Liver (tissue), 9 donors: ENCODE measurements around the gene SEMA4D. TPM values are rescaled to one million over a fixed set of nuclear protein-coding genes. Genes with fewer than 3 reads are reported as not detected.

Experiments used
- DNase-seq: peaks from one replicate; pipeline ENCODE4 v3.0.0-alpha.2; 2017; ENCODE audit warnings: low spot score
- H3K27ac ChIP-seq, 2 donors: one replicate each; pipeline ENCODE4 v1.7.0; 2013; ENCODE audit warnings: inconsistent platforms in 2 of 2, low read length in 2 of 2, control low read depth in 1 of 2, low read depth in 1 of 2, mild to moderate bottlenecking in 1 of 2
- H3K27me3 ChIP-seq, 4 donors: one replicate each; pipeline versions ENCODE4 v1.6.1 to v1.7.0; 2013; ENCODE audit warnings: low read length in 3 of 4, inconsistent platforms in 1 of 4, mild to moderate bottlenecking in 1 of 4, moderate library complexity in 1 of 4; ENCODE audit not compliant: control insufficient read depth in 4 of 4, insufficient read depth in 4 of 4
- H3K36me3 ChIP-seq, 4 donors: one replicate each; pipeline versions ENCODE4 v1.6.1 to v1.7.0; 2013; ENCODE audit warnings: low read length in 3 of 4, mild to moderate bottlenecking in 3 of 4, low read depth in 1 of 4, moderate library complexity in 1 of 4; ENCODE audit not compliant: control insufficient read depth in 4 of 4, insufficient read depth in 3 of 4
- H3K4me1 ChIP-seq, 4 donors: one replicate each; pipeline versions ENCODE4 v1.6.1 to v1.7.0; 2013; ENCODE audit warnings: low read length in 3 of 4, mild to moderate bottlenecking in 3 of 4, moderate library complexity in 1 of 4; ENCODE audit not compliant: control insufficient read depth in 4 of 4, insufficient read depth in 4 of 4
- H3K4me3 ChIP-seq, 3 donors: one replicate each; pipeline versions ENCODE4 v1.6.1 to v1.7.0; 2013; ENCODE audit warnings: low read length in 3 of 3, control low read depth in 1 of 3, low read depth in 1 of 3, mild to moderate bottlenecking in 1 of 3
- H3K9ac ChIP-seq, 2 donors: one replicate each; pipeline ENCODE4 v1.7.0; 2013; ENCODE audit warnings: low read length in 2 of 2, mild to moderate bottlenecking in 2 of 2, moderate library complexity in 2 of 2, control low read depth in 1 of 2, low read depth in 1 of 2
- H3K9me3 ChIP-seq, 4 donors: one replicate each; pipeline versions ENCODE4 v1.6.1 to v1.7.0; 2013; ENCODE audit warnings: low read length in 3 of 4; ENCODE audit not compliant: control insufficient read depth in 4 of 4
- ATF3 ChIP-seq: IDR thresholded peaks from 2 replicates; pipeline ENCODE4 v1.6.1; 2016; ENCODE audit warnings: antibody characterized with exemption
- EGR1 ChIP-seq, 2 donors: IDR thresholded peaks; 2 replicates each; pipeline ENCODE4 v1.6.1; 2016 to 2018; ENCODE audit warnings: antibody characterized with exemption in 2 of 2, low read depth in 2 of 2
- FOXA1 ChIP-seq: IDR thresholded peaks from 2 replicates; pipeline ENCODE4 v1.6.1; 2016; ENCODE audit warnings: antibody characterized with exemption
- FOXA2 ChIP-seq: IDR thresholded peaks from 2 replicates; pipeline ENCODE4 v1.6.1; 2016; ENCODE audit warnings: antibody characterized with exemption
- GABPA ChIP-seq, 2 donors: IDR thresholded peaks in 1 of 2; conservative IDR thresholded peaks in 1 of 2; 2 replicates each; pipeline ENCODE4 v1.6.1; 2016; ENCODE audit warnings: antibody characterized with exemption in 2 of 2, mild to moderate bottlenecking in 1 of 2, moderate library complexity in 1 of 2
- HNF4A ChIP-seq, 2 donors: conservative IDR thresholded peaks; 2 replicates each; pipeline ENCODE4 v1.6.1; 2016; ENCODE audit warnings: antibody characterized with exemption in 2 of 2, mild to moderate bottlenecking in 2 of 2
- HNF4G ChIP-seq: IDR thresholded peaks from 2 replicates; pipeline ENCODE4 v1.6.1; 2016; ENCODE audit warnings: antibody characterized with exemption
- JUND ChIP-seq, 2 donors: IDR thresholded peaks; 2 replicates each; pipeline ENCODE4 v1.6.1; 2016; ENCODE audit warnings: antibody characterized with exemption in 2 of 2
- NR2F2 ChIP-seq: IDR thresholded peaks from 2 replicates; pipeline ENCODE4 v1.6.1; 2016; ENCODE audit warnings: antibody characterized with exemption
- RAD21 ChIP-seq, 2 donors: IDR thresholded peaks; 2 replicates each; pipeline ENCODE4 v1.6.1; 2016; ENCODE audit warnings: antibody characterized with exemption in 2 of 2, mild to moderate bottlenecking in 2 of 2
- RXRA ChIP-seq, 2 donors: IDR thresholded peaks; 2 replicates each; pipeline ENCODE4 v1.6.1; 2017 to 2018; ENCODE audit warnings: antibody characterized with exemption in 2 of 2, mild to moderate bottlenecking in 1 of 2
- SP1 ChIP-seq: IDR thresholded peaks from 2 replicates; pipeline ENCODE4 v1.6.1; 2018; ENCODE audit warnings: antibody characterized with exemption, mild to moderate bottlenecking
- TAF1 ChIP-seq: conservative IDR thresholded peaks from 2 replicates; pipeline ENCODE4 v1.6.1; 2016; ENCODE audit warnings: antibody characterized with exemption, mild to moderate bottlenecking
- WGBS: extraction: QIAGEN DNeasy Blood & Tissue Kit; methylation state at CpG from one replicate; pipeline ENCODE4 v1.1.7; 2013; 5-methylcytosine and 5-hydroxymethylcytosine counted together
- polyA plus RNA-seq, 2 donors: library from polyadenylated mRNA; stranded (reverse) in 1 of 2; unstranded in 1 of 2; fragments of 200-250 nt in 1 of 2; fragments of >200 nt in 1 of 2; fragmentation: Nextera tagmentation in 1 of 2; extraction: Ambion mirVana in 1 of 2; gene quantifications; one replicate each; pipeline versions ENCODE4 v1.2.1 to v1.2.3, GENCODE V29; 2013 to 2015
- total RNA-seq, 2 donors: library from RNA; depleted of rRNA; stranded (reverse); fragments of >200 nt; gene quantifications; one replicate each; pipeline ENCODE4 v1.2.3, GENCODE V29; 2014
- TF ChIP-seq, protein P1 (sequence below): fragments of 150-350 bp; IDR thresholded peaks from 2 replicates; pipeline ENCODE4 v1.5.1; 2017; ENCODE audit warnings: improper control_type of control experiment, low read depth, low read length; ENCODE audit not compliant: missing input control
- TF ChIP-seq, protein P2 (sequence below): IDR thresholded peaks from 2 replicates; pipeline ENCODE4 v1.6.1; 2016; ENCODE audit warnings: antibody characterized with exemption
- TF ChIP-seq, protein P3 (sequence below): IDR thresholded peaks from 2 replicates; pipeline ENCODE4 v1.6.1; 2016; ENCODE audit warnings: antibody characterized with exemption
- TF ChIP-seq, protein P4 (sequence below): IDR thresholded peaks from 2 replicates; pipeline ENCODE4 v1.6.1; 2016; ENCODE audit warnings: antibody characterized with exemption, mild to moderate bottlenecking
- donor health status: healthy.
- donor health status: healthy.
- donor health status: healthy.
- donor health status: healthy.
- donor health status: healthy.

The SEMA4D gene
- total and polyA plus RNA-seq, 4 donors = 1.4 to 12.0 (median 4.1) TPM

DNA sequence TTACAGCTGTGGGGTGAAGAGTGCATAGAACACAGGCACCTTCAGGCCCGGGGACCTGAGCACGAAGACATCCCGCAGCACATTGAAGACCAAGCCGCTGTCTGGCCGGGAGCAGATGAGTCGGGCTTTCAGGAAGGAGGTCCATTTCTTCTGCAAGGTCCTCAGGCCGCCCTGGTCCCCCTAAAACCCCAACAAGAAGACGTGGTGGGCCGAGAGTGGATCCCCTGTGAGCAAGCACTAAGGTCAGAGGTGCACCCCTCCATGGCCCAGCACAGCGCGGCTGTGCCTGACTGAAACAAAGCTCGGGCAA is 109.1 kb downstream of the SEMA4D start:
- Histone ChIP-seq H3K9ac (no peak overlapping the region), H3K4me3 (no peak overlapping the region), H3K27ac (peak overlapping the region; percentile 72 to 94), H3K27me3 (no peaks in the 10 kb centered on the region), H3K9me3 (no peaks in the 10 kb centered on the region), H3K36me3 (peaks cover 0 to 3% (median 2%) of the 10 kb centered on the region in 4 donors), H3K4me1 (peaks cover 19 to 51% (median 42%) of the 10 kb centered on the region in 4 donors)
- DNase-seq = no peak
- WGBS = 97% methylated on average over 12 of the region's 12 CpGs
- TF ChIP-seq SP1 = no peak
- TF ChIP-seq, protein P1, sequence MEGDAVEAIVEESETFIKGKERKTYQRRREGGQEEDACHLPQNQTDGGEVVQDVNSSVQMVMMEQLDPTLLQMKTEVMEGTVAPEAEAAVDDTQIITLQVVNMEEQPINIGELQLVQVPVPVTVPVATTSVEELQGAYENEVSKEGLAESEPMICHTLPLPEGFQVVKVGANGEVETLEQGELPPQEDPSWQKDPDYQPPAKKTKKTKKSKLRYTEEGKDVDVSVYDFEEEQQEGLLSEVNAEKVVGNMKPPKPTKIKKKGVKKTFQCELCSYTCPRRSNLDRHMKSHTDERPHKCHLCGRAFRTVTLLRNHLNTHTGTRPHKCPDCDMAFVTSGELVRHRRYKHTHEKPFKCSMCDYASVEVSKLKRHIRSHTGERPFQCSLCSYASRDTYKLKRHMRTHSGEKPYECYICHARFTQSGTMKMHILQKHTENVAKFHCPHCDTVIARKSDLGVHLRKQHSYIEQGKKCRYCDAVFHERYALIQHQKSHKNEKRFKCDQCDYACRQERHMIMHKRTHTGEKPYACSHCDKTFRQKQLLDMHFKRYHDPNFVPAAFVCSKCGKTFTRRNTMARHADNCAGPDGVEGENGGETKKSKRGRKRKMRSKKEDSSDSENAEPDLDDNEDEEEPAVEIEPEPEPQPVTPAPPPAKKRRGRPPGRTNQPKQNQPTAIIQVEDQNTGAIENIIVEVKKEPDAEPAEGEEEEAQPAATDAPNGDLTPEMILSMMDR = no peak
- no peak for TF ChIP-seq FOXA1
- TF ChIP-seq EGR1 (IDR thresholded peaks at IDR 0.05; ENCODE audit: low read depth in 2 of 2) = no peak
- TF ChIP-seq, protein P2, sequence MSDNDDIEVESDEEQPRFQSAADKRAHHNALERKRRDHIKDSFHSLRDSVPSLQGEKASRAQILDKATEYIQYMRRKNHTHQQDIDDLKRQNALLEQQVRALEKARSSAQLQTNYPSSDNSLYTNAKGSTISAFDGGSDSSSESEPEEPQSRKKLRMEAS = no peak
- TF ChIP-seq, protein P3, sequence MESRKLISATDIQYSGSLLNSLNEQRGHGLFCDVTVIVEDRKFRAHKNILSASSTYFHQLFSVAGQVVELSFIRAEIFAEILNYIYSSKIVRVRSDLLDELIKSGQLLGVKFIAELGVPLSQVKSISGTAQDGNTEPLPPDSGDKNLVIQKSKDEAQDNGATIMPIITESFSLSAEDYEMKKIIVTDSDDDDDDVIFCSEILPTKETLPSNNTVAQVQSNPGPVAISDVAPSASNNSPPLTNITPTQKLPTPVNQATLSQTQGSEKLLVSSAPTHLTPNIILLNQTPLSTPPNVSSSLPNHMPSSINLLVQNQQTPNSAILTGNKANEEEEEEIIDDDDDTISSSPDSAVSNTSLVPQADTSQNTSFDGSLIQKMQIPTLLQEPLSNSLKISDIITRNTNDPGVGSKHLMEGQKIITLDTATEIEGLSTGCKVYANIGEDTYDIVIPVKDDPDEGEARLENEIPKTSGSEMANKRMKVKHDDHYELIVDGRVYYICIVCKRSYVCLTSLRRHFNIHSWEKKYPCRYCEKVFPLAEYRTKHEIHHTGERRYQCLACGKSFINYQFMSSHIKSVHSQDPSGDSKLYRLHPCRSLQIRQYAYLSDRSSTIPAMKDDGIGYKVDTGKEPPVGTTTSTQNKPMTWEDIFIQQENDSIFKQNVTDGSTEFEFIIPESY = no peak
- no peak for TF ChIP-seq JUND (IDR thresholded peaks at IDR 0.05)
- no peak for TF ChIP-seq RXRA (IDR thresholded peaks at IDR 0.05)
- TF ChIP-seq FOXA2 = no peak
- TF ChIP-seq TAF1 = no peak
- TF ChIP-seq GABPA (IDR thresholded peaks at IDR 0.05 in 1 of 2, conservative IDR thresholded peaks at IDR 0.05 in 1 of 2) = no peak
- no peak for TF ChIP-seq RAD21 (IDR thresholded peaks at IDR 0.05)
- TF ChIP-seq HNF4G = no peak

- H3K27ac ChIP-seq = peak overlapping the region; percentile 91 to 94
- no peak overlapping the region for H3K9ac ChIP-seq
- peaks cover 19 to 51% (median 42%) of the 10 kb centered on the region in 4 donors for H3K4me1 ChIP-seq
- 66% methylated on average over 19 of the region's 19 CpGs for WGBS
- H3K9me3 ChIP-seq = no peaks in the 10 kb centered on the region
- H3K36me3 ChIP-seq = peaks cover 0 to 3% (median 2%) of the 10 kb centered on the region in 4 donors
- H3K27me3 ChIP-seq = no peaks in the 10 kb centered on the region
- DNase-seq = no peak
- no peak overlapping the region for H3K4me3 ChIP-seq
- peak; percentile 57 for TF ChIP-seq FOXA1
- TF ChIP-seq, protein P2 = peak; percentile 100
- TF ChIP-seq GABPA (IDR thresholded peaks at IDR 0.05 in 1 of 2, conservative IDR thresholded peaks at IDR 0.05 in 1 of 2) = peak in 1 of 2 donors; percentile 66
- peak; percentile 78 for TF ChIP-seq SP1
- TF ChIP-seq JUND (IDR thresholded peaks at IDR 0.05) = peak; percentile 82 to 92
- TF ChIP-seq ATF3 = peak; percentile 98
- TF ChIP-seq, protein P1 = no peak
- TF ChIP-seq HNF4G = peak; percentile 37
- peak; percentile 47 for TF ChIP-seq NR2F2
- peak in 1 of 2 donors; percentile 94 for TF ChIP-seq EGR1 (IDR thresholded peaks at IDR 0.05; ENCODE audit: low read depth in 2 of 2)
- no peak for TF ChIP-seq TAF1
- TF ChIP-seq, protein P4, sequence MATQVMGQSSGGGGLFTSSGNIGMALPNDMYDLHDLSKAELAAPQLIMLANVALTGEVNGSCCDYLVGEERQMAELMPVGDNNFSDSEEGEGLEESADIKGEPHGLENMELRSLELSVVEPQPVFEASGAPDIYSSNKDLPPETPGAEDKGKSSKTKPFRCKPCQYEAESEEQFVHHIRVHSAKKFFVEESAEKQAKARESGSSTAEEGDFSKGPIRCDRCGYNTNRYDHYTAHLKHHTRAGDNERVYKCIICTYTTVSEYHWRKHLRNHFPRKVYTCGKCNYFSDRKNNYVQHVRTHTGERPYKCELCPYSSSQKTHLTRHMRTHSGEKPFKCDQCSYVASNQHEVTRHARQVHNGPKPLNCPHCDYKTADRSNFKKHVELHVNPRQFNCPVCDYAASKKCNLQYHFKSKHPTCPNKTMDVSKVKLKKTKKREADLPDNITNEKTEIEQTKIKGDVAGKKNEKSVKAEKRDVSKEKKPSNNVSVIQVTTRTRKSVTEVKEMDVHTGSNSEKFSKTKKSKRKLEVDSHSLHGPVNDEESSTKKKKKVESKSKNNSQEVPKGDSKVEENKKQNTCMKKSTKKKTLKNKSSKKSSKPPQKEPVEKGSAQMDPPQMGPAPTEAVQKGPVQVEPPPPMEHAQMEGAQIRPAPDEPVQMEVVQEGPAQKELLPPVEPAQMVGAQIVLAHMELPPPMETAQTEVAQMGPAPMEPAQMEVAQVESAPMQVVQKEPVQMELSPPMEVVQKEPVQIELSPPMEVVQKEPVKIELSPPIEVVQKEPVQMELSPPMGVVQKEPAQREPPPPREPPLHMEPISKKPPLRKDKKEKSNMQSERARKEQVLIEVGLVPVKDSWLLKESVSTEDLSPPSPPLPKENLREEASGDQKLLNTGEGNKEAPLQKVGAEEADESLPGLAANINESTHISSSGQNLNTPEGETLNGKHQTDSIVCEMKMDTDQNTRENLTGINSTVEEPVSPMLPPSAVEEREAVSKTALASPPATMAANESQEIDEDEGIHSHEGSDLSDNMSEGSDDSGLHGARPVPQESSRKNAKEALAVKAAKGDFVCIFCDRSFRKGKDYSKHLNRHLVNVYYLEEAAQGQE = peak; percentile 86
- TF ChIP-seq, protein P3 = no peak
- peak; percentile 81 to 95 for TF ChIP-seq HNF4A (conservative IDR thresholded peaks at IDR 0.05)
- TF ChIP-seq RXRA (IDR thresholded peaks at IDR 0.05) = peak; percentile 90 to 97
Measured at GRCh38 chr9:89388084-89388867, 109.6 kb downstream of the SEMA4D start.
